NCI-H1417 treated with DMSO at 0.1 percent for 48 hours (cell line): Measurements from ENCODE around the gene ANKRD52.
"Not testable (repeated sequence)": the region's sequence is repeated elsewhere in the genome, so short reads cannot be mapped to it uniquely, and the experiment has no call there.

Source experiments
- DNase-seq: peaks from one replicate; lab custom pipeline; 2025; lab: John Stamatoyannopoulos, UW

The ANKRD52 gene

GRCh38 chr12:56208006-56208405 lies 50.2 kb downstream of the ANKRD52 start:
- DNase-seq = no peak

DNA sequence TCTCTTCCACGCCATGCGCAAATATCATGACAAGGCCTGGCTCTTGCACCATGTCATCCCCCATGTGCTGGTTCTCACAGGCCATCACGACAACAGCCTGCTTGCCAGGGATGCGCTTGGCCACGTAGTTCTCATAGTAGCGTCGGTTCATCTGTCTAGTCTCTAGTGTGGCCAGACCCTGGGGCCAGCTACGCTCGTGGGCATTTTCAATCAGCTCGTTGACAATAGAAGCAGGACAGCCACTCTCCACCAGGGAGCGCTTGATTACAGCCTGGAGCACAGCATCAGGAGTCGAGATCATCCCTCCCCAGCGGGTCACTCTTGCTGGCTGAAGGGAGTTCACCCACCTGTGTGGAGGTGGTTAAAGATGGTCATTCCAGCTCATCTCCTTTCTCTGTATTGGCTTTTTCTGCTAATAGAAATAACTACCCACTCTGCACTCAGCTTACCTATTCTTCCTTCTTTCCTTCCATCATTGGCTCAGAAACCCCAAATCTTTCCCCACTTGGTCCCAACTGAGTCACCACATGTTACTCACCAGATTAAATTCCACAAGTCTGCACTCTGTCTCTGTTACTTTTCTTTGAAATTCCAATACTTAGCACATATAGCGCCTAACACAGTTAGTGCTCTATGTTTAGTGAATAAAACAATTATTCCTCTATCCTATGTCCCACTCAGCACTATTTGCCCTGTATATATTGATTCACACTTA lies 51.6 kb downstream of the ANKRD52 start:
- no peak for DNase-seq

DNA sequence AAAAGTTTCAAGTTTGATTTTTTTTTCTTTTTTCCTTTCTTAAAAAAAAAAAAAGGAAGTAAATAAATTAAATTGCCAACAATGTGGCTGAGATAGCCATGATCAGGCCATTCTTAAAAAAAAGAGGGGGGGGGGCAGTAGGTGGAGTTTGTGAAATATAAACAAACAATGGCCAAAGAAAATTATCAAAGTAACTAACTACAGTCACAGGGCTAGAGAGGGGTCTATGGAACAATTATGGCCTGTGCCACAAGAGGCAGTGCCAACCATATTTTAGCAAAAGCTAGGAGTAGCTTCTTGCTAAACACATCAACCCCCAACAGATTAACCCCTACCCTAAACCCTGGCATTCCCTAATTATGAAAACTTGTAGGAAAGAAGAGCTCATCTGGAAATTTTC lies 52.7 kb downstream of the ANKRD52 start:
- no peak for DNase-seq

DNA sequence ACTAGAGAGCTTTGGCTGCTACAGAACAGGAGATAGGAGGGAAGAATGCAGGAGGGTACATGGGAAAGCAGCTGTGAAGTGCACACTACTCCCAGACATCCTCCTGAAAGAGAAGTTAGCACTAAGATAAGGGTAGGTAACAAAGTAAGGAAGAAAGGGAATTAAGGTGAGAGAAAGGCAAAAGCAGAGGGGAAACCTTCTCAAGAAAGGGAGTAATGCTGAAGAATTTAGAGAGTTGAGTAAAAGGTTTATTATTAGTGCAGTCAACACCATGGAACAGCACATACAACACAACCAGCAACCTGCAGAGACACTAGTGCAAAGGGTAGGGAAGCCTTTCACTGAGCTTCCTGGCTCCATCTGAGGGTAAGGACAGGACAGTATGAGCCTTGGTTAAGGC lies 53.9 kb downstream of the ANKRD52 start:
- DNase-seq = no peak

GRCh38 chr12:56202838-56203237 lies 55.3 kb downstream of the ANKRD52 start:
- no peak for DNase-seq

DNA sequence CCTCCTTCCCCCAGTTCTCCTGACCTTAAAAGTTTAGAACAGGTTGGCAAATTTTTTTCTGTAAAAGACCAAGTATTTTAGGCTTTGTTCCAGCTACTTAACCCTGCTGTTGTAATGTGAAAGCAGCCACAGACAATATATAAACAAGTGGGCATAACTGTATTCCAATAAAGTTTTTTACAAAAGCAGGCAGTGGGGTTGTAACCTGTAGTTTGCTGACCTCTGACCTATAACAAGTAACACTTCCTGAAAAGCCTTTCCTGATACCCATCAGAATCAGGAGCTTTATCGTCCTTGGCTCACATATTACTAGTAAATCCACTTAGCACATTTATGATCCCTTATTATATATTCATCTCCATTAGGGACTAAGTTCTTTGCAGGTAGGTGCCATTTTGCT lies 55.8 kb downstream of the ANKRD52 start:
- DNase-seq = no peak

GRCh38 chr12:56198836-56199235 lies 59.3 kb downstream of the ANKRD52 start:
- no peak for DNase-seq

- no peak for DNase-seq
These were observed 60.1 kb downstream of the ANKRD52 start for GRCh38 chr12:56197921-56198635.

GRCh38 chr12:56196818-56197550 lies 61.2 kb downstream of the ANKRD52 start:
- not testable (repeated sequence) for DNase-seq

DNA sequence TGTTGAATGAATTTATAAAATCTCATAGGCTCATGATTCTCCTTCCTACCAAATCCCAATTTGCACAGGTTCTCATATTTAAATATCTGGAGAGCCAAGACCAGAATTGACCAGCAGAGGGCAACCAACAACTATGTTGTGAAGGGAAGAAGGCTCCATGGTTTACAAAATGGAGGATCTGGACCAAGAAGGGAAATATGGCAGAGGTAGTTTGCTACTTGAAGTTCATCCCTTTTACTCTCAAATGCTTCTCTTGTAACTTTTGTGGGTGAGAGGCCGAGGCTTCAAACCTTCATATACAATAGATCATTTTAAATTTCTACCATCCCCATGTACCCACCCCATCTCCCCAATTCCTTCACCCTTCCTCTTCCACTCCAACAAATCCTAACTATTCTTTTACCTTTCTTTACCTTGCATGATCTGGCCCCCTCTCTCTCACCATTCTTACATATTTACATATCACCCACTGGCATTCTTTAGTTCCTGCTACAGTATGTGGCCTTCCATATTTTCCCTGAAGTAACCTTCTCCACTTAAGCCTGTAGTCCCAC lies 65.1 kb downstream of the ANKRD52 start:
- peak; percentile 33 for DNase-seq

DNA sequence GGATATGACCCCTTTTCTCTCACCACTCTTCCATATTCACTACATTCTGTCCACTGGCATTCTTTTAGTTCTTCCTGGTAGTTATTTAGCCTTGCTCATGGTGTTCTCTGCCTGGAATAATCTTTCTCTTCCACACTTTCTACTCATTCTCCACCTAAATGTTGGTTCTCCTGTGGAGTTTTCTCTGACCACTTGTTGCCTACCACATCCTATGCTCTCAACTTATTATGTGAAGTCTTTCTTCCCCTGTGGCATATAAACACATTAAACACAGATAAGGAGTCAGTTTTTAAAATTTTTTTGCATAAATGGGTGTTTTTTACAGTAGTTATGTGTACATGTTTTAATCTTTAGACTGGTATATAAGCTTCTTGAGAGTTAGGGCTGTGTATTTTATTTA lies 65.6 kb downstream of the ANKRD52 start:
- no peak for DNase-seq

- DNase-seq = no peak
These were observed 67.5 kb downstream of the ANKRD52 start for GRCh38 chr12:56190695-56191155.

- peak; percentile 82 for DNase-seq
These were observed 68.1 kb downstream of the ANKRD52 start for GRCh38 chr12:56189918-56190694.

- DNase-seq = peak; percentile 61
These were observed 68.9 kb downstream of the ANKRD52 start, which contains the start of gene SMARCC2 for GRCh38 chr12:56189099-56189917. Gene SMARCC2 (minus strand): TSS chr12:56189483. CDS start chr12:56189461, 22 bp downstream.

GRCh38 chr12:56188778-56189098 lies 69.4 kb downstream of the ANKRD52 start:
- no peak for DNase-seq

DNA sequence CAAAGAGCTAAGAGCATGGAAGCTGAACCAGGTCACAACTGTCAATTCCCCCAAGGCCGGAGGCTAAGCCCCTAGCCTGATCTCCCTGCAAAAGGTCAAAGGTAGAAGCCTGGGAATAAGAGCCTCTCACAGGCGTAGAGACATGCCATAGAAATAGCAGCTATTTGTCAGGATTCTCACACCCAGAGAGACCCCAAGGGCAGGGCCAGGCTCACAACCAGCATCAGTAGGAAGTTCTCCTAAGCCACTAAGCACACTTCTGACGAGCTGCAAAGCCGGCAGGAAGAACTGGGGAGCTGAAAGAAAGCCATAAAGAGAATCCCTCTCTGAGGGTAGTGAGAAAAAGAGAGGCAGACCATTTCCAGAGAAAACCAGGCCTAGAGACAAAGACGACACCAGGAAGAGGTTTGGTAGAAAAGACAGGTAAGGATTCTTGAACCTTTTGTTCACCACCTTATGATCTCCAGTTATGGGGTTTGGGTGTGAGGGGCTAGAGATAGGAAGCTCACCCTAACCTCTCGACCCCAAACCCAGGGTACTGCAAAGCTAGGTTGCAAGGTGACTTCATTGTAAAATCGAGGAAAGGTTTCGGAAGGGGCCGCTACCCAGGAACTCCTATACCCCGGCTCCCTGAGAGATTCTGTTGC lies 69.9 kb downstream of the ANKRD52 start:
- DNase-seq = no peak
